ENCODE results near the gene CYBB.

The CYBB gene

GRCh38 chrX:37846141-37846540, 66.3 kb downstream of the CYBB start:
- peak in 2 of 3 experiments; percentile 7 to 46 for DNase-seq

GRCh38 chrX:37846558-37846933, 66.7 kb downstream of the CYBB start:
- DNase-seq = no peak

GRCh38 chrX:37846934-37847732, 67.3 kb downstream of the CYBB start, which contains the start of gene DYNLT3:
Gene DYNLT3, minus strand, starts transcription at chrX:37847571. Its CDS starts 61 bp downstream, at chrX:37847510.
- DNase-seq = peak; percentile 67 to 97 (median 95)

DNA sequence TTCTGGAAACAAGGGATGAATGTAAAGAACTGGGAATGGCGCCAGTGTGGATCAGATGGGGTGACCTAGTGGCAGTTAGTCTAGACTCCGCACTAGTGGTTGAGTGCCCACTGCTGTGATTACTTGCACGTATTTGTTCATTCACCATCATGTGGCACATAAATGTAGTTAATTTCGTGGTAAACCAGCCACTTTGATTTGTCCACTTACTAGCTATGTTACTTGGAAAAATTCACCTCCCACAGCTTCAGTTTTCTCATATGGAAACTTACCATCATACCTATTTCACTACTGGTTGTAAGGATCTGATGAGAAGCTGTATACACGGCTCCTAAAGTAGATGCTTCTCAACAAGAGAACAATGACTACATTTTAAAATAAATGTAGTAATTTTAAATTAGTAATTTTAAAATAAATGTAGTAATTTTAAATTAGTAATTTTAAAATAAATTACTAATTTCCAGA, 67.9 kb downstream of the CYBB start:
- DNase-seq = no peak

- DNase-seq = no peak
These were observed 74.3 kb downstream of the CYBB start for GRCh38 chrX:37854148-37854547.

DNA sequence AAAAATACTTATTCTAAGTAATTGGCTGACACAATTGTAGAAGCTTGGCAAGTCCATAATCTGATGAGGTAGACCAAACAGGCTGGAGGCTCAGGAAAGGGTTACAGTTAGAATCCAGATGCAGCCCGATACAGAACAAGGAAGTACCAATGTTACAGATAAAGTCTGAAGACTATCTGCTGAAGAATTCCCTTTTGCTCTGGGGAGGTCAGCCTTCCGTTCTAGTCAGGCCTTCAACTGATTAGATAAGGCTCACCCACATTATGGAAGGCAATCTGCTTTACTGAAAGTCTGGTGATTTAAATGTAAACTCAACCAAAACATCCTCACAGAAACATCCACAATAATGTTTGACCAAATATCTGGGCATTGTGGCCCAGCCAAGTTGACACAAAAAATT, 74.9 kb downstream of the CYBB start:
- DNase-seq = no peak

DNA sequence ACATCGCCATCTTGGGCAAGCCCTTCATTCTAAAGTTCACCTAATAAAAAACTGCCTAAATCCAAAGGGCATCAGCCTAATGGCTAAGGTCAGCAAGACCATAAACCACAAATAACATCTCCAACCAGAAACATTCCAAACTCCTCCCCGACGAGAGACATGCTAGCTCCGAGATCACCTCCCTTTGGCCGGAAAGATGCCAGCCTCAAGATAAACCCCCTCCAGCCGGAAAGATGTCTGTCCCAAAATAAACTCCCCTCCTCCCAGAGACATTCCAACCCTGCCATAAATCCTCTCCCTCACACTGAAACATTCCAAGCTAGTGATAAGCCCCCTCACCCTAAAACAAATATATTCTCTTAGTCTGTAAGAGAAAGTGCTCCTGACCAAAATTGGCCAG, 80.9 kb downstream of the CYBB start:
- DNase-seq = no peak

GRCh38 chrX:37862851-37863250, 83.0 kb downstream of the CYBB start:
- DNase-seq = no peak
